Suppressor macrophage (primary cell): ENCODE measurements around the gene TMEM125.
A peak's percentile ranks its signal among the peaks of the same experiment; 100 is the strongest.

Experiments
- DNase-seq, 4 experiments: peaks; one replicate each; pipeline ENCODE4 v3.0.0-alpha.2; 2020 to 2022

The TMEM125 gene

DNA sequence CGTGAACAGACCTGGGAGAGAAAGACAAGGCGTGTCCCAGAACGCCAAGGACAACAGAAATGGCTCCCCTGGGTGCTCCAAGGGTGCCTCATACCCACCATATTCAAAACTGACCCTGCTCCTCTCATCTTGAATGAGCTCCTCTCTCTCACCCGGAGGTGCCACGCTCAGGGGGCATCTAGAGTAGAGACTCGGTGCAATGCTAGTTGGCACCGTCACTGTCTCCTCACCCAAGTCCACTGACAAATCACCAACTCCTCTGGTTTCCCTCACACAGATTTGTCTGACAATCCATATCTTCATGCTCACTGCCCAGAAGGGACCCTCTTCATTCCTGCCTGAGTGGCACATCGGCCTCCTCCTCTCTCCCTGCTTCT is 5.0 kb downstream of the TMEM125 start:
- DNase-seq = no peak

DNA sequence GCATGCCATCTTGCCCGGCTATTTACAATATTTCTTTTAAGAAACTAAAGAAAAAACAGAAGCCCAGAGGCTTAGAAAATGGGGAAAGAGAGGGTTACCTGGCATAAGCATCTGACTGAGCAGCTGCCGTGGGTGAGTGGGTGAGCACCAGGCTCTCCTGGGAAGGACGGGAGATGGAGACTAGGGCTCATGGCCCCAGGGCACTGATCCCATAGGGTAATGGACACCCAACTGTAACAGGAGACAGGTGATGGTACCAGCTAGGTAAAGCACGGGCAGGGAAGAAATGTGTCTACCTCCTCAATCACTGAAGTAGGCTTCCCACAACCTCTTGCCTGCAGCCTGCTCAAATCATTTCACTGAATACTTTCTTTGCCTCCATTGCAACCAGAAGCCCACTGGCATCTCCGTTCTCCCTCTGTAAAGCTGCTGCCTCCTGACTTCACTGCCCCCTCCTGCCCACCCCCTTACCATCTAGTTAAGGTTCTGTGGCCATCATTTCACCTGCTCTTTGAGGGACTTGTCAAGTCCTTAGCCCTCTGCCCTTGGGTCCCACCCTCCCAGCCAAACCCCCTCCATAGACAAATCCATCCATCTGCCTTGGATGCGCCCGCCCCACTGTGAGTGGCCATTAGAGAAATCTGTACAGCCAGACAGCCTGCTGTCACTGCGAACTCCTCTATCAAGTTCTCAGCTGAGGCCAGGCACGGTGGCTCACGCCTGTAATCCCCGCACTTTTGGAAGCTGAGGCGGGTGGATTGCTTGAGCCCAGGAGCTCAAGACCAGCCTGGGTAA is 6.2 kb downstream of the TMEM125 start:
- DNase-seq = no peak

DNA sequence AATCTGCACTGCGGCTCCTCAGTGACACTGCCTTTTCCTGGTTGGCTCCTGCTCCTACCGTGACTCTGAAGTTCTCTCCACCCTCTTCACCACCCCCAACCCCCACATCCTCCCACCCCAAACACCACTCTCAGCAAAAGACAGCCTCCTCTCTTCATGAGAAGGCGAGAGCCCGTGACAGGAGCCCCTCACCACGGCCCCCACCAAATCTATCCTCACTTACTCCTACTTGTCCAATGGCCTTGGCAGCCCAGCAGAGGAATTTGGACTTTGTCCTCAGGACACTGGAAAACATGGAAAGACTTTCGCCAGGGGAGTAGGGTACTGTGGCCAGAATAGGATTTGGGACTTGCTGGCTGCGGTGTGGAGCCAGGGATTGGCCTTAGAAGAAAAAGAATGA is 6.9 kb downstream of the TMEM125 start:
- no peak for DNase-seq

DNA sequence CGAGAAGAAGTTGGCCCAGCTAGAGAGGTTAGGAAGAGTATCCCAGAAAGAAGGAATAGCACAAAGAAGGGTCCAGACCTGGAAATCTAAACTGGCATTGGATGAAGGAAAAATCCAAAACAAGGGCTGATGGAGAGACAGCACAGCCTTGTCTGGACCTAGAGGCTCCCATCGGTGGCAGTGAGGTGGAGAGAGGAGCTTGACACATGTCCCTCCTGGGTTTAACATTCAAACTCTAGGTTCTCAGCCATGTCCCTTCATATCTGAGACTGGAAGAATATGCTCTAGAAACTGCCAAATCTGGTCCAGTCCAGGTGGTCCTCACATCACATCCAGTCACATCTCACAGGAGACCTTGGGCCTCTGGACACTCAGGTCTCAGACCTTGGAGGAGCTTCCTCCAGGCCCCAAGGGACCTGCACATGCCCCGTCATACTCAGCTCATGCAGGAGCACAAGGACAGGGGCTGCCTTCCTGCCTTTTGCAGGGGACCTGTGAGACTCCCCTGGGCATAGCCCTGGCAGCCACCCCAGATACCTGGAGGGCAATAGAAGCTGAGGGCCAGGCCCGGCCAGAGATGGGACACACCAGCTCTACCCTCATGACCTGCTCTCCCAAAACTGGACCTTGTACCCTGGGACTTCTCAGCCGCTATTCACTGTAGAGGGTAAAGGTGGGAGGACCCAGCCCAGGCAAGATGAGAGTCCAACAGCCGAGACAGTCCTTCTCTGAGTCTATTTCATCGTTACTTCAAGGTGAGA is 7.5 kb downstream of the TMEM125 start:
- no peak for DNase-seq

DNA sequence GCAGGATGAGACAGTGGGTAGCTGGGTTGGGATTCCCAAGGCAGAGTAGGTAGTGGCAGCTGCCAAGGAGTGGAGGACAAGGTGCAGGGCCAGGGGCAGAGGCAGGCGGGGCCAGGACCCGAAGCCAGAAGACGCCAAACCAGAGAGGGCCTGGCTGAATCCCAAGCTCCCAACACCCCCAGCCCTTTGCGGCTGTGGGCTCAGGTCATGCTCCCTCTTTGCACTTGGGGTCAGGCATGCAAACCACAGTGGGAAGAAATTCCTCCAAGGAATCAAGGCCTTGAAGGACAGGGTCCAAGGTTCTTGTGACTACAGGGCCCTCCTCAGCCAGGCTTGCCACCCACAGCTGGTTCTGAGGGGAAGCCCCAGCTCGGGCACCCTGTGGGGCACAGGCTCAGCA is 9.4 kb downstream of the TMEM125 start:
- no peak for DNase-seq

DNA sequence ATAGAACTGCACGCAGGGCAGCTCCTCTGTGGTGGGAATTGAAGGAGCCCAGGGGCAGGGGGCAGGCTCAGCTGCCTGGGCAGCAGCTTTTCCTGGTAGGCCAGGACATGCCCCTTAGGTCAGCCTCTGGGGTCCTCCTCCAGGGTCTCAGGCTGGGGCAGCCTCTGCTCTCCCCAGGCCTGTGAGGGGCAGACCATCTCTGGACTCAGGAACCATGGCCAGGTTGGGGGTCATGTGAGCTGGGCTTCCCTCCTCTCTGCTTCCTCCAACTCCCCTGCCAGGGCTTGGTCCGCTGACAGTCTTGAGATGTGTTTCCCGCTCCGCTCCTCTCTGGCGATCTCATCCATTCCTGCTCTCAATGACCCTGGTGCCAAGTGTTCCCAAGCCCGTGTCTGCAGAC is 9.9 kb downstream of the TMEM125 start:
- no peak for DNase-seq

DNA sequence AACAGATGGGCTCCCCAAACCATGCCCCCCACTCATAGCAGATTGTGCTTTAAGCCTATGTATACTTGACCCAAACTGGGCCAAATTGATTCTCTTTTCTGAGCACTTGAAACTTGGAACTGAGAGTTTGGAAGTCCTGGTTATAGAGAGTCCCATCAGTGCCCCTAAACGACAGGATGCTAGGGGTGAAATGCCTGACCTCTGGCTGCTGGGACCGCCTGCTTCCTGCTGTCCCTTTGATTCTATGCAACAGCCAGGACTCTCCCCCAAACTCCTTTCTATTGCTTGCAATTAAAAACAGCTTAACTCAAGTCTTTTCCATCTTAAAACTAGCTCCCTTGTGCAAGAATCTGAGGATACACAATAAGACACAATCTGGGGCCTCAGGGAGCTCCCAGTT is 10.9 kb downstream of the TMEM125 start:
- DNase-seq = no peak

DNA sequence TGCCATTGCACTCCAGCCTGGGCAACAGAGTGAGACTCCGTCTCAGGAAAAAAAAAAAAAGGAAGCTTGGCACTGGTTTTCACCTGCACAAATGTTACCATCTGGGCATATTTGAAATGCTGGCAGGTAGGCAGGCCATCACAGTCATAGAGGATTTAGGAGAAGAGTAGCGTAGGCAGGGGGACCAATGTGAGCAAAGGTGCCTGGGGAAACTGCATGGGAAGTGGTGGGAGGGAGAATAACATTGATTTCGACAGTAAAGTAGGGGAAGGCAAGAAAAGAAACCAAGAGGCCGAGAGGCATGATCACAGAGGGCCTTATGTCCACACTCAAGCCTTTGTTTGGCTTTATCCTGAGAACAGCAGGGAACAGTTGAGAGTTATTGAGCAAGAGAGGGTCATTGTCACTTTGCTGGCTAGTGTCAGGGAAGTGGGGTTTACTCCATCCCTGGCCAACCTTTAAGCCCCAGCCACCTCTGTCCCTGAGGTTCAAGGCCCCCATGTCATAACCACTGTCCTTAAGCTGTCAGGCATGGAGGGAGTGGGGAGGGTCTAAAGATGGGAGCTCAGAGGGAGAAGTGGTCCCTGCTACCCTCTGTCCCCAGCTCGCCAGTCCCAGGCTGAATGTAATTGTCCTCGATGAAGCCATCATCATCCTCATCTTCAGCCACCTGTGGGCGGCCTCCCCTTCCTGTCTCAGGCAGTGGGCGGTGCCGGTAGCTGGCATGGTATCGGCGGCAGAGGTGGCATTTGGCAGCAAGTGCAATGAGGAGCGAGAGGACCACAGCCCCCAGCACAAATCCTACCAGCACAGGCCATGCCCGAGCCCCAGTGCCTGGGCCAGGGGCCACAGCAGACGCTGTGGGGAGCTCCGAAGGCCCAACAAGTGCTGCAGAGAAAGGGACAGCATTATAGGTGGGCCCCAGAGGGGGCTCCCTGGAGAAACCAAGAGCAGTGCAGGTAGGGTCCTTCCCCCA is 12.7 kb downstream of the TMEM125 start:
- DNase-seq = peak in 1 of 4 experiments; percentile 22

DNA sequence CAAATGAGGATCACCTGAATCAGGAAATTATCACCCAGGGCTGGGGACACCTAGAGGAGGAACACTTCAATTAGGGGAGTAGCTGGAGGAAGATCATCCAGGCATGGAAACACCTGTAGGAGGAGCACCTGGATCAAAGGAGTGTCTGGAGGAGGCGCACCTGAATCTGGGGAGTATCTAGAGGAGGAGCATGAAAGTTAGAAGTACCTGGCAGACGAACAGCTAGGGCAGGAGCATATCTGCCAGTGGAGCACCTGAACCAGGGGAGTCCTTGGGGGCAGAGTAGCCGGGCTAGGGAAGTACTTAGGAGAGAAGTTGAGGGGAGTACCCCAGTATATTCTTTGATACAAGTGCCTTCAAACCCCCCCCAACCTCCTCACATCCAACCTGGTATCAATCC is 14.3 kb downstream of the TMEM125 start:
- DNase-seq = no peak

DNA sequence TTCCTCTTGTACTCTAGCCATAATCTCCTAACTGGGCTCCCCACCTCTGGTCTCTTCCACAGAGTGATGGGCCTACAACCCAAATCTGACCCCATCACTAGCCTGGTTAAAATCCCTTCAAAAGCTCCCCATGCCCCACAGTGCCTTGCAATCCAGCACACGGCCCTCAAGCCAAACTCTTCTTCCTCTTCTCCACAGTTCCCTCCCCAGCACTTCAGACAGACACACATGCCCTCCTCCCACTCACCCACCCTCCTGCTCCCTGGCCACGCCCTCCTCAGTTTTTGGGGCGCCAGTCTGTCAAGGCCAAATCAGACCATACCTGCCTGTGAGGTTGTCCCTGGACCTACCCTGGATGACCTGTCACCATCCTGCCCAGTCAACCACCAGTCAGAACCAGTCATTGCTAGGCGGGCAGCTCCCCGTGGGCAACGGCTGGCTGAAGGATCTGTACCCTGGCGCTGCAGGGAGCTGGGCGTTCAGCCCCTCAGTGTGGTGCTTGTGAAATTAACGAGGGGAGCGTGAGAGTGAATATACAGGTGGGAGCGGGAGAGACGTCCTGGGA is 14.8 kb downstream of the TMEM125 start:
- DNase-seq = peak in 3 of 4 experiments; percentile 26 to 58 (median 55)

DNA sequence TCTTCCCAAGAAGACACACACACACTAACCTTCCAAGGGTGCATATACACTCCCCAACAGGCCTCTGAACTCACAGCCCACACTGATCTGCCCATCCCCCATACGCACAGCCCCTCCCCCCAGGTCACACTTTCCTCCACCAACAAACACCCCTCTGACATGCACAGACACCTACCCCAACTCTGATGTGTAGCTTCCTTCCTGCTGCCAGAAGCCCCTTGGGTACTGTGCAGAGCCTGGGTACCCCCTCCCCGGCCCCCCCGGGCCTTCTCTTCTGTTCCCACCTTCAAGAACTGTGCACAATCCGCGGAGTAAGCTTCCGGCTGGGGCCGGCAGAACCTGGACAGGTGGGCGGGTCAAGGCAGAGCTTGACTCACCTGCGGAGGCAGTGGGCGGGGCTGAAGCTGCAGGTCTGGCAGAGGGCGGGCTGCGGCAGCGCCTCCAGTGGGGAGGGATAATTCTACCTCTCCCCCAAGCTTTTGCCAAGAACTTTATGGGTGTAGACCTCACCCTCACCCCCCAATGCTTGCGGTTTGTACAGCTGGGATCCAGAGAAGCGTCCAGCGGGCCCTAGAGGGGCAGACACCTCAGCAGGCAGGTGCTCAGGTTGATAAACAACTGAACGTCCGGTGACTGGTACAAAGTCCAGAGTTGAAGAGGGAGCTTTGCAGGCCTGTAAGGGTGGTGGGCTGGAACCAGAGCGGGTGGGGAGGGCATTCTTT is 15.6 kb downstream of the TMEM125 start, which contains the start of gene C1orf210:
Gene C1orf210, minus strand, starts transcription at position 313 of the 722 bp plus-strand sequence. CDS start 2,311 bp downstream, outside the sequence.
- no peak for DNase-seq

DNA sequence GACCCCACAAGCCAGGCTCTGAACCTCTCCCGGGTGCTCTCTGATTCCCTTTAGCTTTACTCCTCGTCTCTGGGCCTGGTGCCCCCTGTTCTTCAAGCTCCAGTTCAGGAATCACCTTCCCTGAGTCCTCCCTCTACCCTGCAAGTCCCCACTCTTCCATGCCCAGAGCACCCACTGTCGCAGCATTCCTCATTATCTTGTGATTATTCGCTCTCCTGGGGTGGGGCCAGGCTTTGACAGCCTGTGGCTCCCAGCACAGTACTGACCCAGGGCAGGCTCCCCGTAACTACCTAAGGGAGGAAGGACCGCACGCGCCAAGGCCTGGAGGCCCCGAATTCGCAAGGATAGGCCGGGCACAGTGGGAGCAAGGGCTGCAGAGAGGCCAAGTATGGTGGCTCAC is 16.3 kb downstream of the TMEM125 start:
- no peak for DNase-seq

DNA sequence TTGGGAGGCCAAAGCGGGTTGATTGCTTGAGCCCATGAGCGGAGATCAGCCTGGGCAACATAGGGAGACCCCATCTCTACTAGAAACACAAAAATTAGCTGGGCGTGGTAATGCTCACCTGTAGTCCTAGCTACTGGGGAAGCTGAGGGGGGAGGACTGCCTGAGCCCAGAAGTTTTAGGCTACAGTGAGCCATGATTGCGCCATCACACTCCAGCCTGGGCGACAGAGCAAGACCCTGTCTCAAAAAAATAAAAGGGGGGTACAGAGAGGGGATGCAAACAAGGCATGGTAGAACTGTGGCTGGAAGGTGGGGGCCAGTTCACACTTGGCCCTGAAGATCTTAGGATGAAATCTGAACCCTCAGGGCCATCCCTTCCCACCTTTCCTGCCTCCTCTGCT is 16.8 kb downstream of the TMEM125 start:
- DNase-seq = no peak

DNA sequence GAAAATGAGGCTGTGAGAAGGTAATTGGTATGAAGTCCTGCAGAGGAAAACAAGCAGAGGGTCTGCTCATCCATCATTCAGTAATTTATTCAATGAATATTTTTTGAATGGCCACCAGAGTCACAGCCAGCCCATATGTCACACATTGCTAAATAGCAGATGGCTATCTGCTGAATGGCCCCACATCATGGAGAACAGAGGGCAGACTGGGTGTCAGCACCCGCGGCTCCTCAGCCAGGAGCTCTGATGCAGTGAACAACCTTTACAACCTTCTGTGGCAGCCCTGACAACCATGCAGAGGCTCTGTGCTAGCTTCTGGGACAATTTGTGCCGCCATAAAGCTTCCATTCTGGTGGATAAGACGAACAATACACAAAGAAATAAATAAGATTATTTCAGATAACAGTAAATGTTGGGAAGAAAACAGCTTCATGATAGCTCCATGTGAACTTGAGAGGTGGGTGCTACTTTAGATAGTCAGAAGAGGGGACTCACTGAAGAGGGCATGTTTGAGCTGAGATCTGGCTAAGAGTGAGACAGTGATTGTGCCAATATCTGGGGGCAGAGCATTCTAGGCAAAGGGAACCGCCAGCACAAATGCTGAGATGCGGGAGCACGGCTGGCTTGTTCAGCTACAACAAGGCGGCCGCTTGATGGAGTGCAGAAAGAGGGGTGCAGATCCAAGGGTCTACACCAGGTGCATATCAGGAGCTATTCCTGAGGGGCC is 18.4 kb downstream of the TMEM125 start:
- DNase-seq = no peak

DNA sequence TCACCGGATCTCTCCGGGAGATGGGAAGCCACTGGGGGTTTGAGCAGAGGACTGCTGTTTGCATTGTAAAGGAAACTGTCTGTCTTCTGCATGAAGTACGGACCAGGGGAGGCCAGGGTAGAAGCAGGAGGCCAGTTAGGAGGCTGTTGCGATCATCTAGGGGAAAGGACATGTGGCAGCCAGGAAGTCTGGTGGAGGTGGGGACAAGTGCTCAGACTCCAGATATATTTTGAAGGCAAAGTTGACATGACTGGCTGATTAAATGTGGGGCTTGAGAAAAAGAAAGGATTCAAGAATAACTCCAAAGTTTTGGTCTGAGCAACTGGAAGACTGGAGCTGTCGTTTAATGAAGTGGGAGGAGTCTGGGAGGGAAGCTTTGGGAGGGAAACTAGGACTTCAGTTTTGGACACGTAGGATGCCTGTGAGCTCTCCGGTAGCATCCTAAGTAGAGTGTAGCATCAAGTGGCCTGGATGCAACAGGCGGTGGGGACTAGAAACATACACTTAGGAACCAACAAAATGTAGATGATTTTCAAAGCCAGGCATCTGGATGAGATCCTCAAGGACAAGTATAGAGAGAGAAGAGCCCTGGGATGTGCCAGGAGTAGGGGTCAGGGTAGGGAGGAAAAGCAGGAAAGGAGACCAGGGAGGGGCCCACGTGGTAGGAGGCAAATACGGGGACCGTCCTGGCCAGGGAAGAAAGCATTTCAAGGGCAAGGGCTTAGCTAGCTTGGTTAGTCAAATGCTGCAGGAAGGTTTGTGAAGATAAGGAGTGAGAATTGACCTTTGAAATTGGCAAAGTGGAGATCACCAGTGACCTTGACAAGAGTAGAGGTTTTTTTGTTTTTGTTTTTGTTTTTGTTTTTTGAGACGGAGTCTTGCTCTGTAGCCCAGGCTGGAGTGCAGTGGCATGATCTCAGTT is 19.3 kb downstream of the TMEM125 start:
- DNase-seq = no peak

DNA sequence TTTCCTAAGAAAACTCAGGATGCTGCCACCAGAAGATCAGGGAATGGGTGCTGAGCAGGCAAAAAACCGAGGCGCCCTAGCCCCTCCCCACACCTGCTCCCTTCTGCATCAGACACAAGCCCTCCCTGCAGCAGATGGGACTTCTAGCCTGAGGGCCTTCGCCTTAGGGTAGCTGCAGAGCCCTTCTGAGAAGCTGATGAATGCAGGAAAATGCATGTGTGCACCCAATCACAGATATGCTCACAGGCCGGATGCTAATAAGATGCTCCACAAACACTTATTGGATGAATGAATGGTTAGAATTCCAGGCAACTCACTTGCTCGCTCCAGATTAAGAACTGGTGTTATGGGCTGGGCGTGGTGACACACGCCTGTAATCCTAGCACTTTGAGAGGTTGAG is 22.4 kb downstream of the TMEM125 start:
- DNase-seq = no peak

DNA sequence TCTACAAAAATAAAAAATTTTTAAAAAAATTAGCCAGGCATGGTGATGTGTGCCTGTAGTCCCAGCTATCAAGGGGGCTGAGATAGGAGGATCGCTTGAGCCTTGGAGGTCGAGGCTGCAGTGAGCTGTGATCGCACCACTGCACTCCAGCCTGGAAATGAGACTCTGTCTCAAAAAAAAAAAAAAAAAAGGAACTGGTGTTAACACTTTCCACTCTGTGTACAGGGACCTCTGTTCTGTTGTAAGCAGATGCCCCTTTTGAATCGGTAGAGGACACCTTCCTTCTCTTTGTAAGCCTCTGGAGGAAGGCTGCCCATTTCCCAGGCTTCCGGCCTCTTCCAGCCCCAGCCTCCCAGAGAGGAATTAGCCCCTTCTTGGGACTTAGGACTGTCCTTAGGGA is 22.9 kb downstream of the TMEM125 start:
- DNase-seq = no peak

DNA sequence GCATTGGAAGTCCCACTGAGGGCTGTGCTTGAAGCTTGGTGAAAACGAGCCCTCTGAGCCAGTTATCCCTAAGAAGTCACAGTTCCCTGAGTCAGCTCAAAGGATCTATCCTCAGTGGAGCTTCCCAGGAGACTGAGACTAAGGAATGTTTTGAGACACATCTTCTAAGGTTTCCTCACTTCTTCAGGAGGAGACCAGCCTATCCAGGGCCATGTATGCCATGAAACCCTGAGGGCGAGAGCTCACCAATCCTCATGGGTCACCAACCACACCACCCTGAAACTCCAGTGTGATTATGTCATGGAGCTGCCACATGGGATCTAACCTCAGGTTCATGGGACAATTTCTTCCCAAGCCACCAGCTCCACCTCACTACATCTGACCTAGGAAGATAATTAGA is 23.4 kb downstream of the TMEM125 start:
- DNase-seq = no peak

DNA sequence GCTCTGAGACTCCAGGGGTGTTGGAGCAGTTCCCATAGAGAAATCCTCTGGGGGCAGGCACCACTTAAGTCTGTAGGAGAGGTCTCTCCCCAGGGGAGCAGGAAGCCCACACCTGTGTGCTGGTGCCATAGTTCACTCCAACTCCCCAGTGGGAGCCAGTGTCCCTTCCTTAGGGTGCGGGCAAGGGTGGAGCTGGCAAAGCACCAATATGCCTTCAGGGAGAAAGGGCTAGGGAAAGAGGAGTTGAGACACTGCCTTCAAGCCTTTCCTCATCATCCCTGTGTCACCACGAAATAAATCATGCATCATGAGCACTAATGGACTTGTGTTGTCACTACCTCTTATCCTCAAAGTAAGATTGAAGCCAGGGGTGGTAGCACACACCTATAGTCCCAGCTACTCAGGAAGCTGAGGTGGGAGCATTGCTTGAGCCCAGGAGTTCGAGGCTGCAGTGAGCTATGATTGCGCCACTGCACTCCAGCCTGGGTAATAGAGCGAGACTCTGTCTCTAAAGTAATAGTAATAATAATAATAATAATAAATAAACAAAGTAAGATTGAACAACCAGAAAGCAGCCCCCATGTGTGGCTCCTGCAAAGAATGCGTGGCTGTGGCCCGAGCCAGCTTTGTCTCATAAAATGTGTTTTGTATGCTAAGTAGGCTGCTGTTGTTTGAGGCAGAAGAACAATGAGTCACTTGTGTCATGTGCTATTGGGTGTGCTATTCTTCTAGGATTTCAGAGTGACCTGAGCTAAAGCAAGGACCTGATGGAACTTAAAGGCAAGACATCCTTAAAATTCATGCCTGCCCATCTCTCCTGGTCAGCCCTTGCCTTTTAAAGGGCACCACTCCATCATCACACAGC is 24.3 kb downstream of the TMEM125 start:
- DNase-seq = peak; percentile 27 to 61 (median 40)
